Osteoblast (primary cell): ENCODE measurements around the gene SH3RF3. TPM values are rescaled to one million over a fixed set of nuclear protein-coding genes. Genes with fewer than 3 reads are reported as not detected.

Experiments
- DNase-seq: peaks from one replicate; pipeline ENCODE4 v3.0.0; 2011; ENCODE audit warnings: low spot score, mixed read lengths; ENCODE audit not compliant: insufficient read length; ENCODE audit errors: missing footprints
- H2AFZ ChIP-seq: 2 replicates; pipeline ENCODE4 v1.6.0; 2011; ENCODE audit warnings: mild to moderate bottlenecking, low read length
- H3K27ac ChIP-seq: 2 replicates; pipeline ENCODE4 v1.5.1; 2011; ENCODE audit warnings: mild to moderate bottlenecking, low read depth, low read length, moderate library complexity
- H3K27me3 ChIP-seq: 2 replicates; pipeline ENCODE4 v1.6.0; 2012; ENCODE audit warnings: mild to moderate bottlenecking, control low read depth, inconsistent platforms, low read length, moderate library complexity; ENCODE audit not compliant: insufficient read depth
- H3K36me3 ChIP-seq: 2 replicates; pipeline ENCODE4 v1.5.1; 2011; ENCODE audit warnings: mild to moderate bottlenecking, low read length, control low read depth, moderate library complexity; ENCODE audit not compliant: insufficient read depth
- H3K4me1 ChIP-seq: 2 replicates; pipeline ENCODE4 v1.5.1; 2011; ENCODE audit warnings: mild to moderate bottlenecking, low read length, control low read depth, moderate library complexity; ENCODE audit not compliant: insufficient read depth
- H3K4me2 ChIP-seq: 2 replicates; pipeline ENCODE4 v1.6.0; 2011; ENCODE audit warnings: mild to moderate bottlenecking, low read length; ENCODE audit not compliant: insufficient read depth
- H3K4me3 ChIP-seq: fragments of 200-600 bp; sonication (generic); 3 replicates; pipeline ENCODE4 v1.5.1; 2012; ENCODE audit warnings: mild to moderate bottlenecking, low read length, inconsistent platforms; ENCODE audit not compliant: insufficient read depth
- H3K79me2 ChIP-seq: 2 replicates; pipeline ENCODE4 v1.6.0; 2012; ENCODE audit warnings: mild to moderate bottlenecking, low read length, control low read depth, inconsistent platforms; ENCODE audit not compliant: insufficient read depth
- H3K9me3 ChIP-seq: 2 replicates; pipeline ENCODE4 v1.5.1; 2011; ENCODE audit warnings: low read depth, low read length, control low read depth
- H4K20me1 ChIP-seq: 2 replicates; pipeline ENCODE4 v1.6.0; 2012; ENCODE audit warnings: mild to moderate bottlenecking, low read length, control low read depth; ENCODE audit not compliant: insufficient read depth
- CTCF ChIP-seq: IDR thresholded peaks from 2 replicates; pipeline ENCODE4 v1.5.1; 2011; ENCODE audit warnings: mild to moderate bottlenecking, low read depth, low read length, moderate library complexity; ENCODE audit errors: extremely low read depth
- total RNA-seq: library from RNA; depleted of rRNA; stranded (reverse); fragments of >200 nt; gene quantifications from 2 replicates; pipeline ENCODE4 v1.2.3, GENCODE V29; 2012

Gene SH3RF3
- total RNA-seq, 1 donor, result 14.8 TPM

- H3K4me1 ChIP-seq, result peaks cover 6% of the 10 kb centered on the region
- H3K79me2 ChIP-seq, result no peaks in the 10 kb centered on the region
- no peak overlapping the region for H3K4me3 ChIP-seq
- H3K36me3 ChIP-seq, result no peaks in the 10 kb centered on the region
- H3K27me3 ChIP-seq, result no peaks in the 10 kb centered on the region
- H2AFZ ChIP-seq, result no peak overlapping the region
- H3K27ac ChIP-seq, result no peak overlapping the region
- H3K9me3 ChIP-seq, result no peaks in the 10 kb centered on the region
- no peaks in the 10 kb centered on the region for H4K20me1 ChIP-seq
- H3K4me2 ChIP-seq, result no peak overlapping the region
- no peak for TF ChIP-seq CTCF
- peak; percentile 27 for DNase-seq
Observed at GRCh38 chr2:109500910-109501309, 371.9 kb downstream of the SH3RF3 start.

- Histone ChIP-seq H3K27ac (no peak overlapping the region), H3K27me3 (no peaks in the 10 kb centered on the region), H3K9me3 (no peaks in the 10 kb centered on the region), H3K4me3 (no peak overlapping the region), H3K4me2 (no peak overlapping the region), H2AFZ (no peak overlapping the region), H3K36me3 (no peaks in the 10 kb centered on the region), H3K79me2 (no peaks in the 10 kb centered on the region), H4K20me1 (no peaks in the 10 kb centered on the region), H3K4me1 (peaks cover 6% of the 10 kb centered on the region)
- no peak for TF ChIP-seq CTCF
- no peak for DNase-seq
Observed at GRCh38 chr2:109501461-109501860, 372.5 kb downstream of the SH3RF3 start.

DNA sequence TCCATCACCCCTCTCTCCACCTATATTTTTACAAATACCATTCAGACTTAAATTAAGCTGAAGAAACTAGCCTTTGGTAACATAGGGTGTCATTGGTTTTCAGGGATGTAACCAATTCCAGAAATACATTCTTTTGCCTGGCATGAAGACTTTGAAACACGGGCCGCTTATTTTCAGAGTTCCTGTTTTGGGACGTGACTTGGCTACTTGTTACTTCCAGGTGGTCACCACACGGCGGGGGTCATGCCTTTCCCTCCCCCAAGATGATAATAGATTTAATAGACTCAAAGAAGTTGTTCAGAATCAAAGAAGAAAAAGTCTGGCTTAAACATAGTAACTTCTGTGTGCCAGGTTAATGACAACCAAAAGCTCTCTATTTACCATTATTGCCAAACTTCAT, 374.2 kb downstream of the SH3RF3 start:
- Histone ChIP-seq H3K4me3 (no peak overlapping the region), H3K27ac (no peak overlapping the region), H3K4me1 (no peaks in the 10 kb centered on the region), H4K20me1 (no peaks in the 10 kb centered on the region), H3K27me3 (no peaks in the 10 kb centered on the region), H2AFZ (no peak overlapping the region), H3K79me2 (no peaks in the 10 kb centered on the region), H3K9me3 (no peaks in the 10 kb centered on the region), H3K4me2 (no peak overlapping the region), H3K36me3 (no peaks in the 10 kb centered on the region)
- no peak for TF ChIP-seq CTCF
- peak; percentile 58 for DNase-seq

DNA sequence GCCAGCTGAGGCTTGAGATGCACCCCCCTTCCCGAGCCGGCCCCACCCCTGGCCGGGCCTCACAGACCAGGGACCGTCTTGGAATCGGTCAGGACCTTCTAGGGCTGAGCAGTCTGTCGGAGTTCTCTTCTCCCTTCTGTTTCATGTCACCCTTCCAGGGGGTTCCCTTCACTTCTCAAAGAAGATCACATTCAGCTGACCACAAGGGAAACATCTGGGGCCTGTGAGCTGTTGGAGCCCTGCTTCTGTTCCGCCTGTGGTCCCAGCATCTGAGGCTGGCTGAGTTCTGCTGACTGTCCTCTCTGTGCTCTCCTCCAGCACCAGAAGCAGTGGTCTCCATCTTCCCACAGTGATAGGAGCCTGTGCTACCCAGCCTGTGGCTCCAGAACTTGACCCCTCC, 378.2 kb downstream of the SH3RF3 start:
- TF ChIP-seq CTCF, result no peak
- H3K27me3 ChIP-seq, result no peaks in the 10 kb centered on the region
- H3K4me1 ChIP-seq, result no peaks in the 10 kb centered on the region
- no peaks in the 10 kb centered on the region for H3K79me2 ChIP-seq
- H3K4me2 ChIP-seq, result no peak overlapping the region
- no peaks in the 10 kb centered on the region for H4K20me1 ChIP-seq
- H3K36me3 ChIP-seq, result no peaks in the 10 kb centered on the region
- H3K9me3 ChIP-seq, result no peaks in the 10 kb centered on the region
- DNase-seq, result peak; percentile 67
- H3K4me3 ChIP-seq, result no peak overlapping the region
- H3K27ac ChIP-seq, result no peak overlapping the region
- no peak overlapping the region for H2AFZ ChIP-seq
